GM12878 (cell line): ENCODE data around the gene ZNF532. TPM values are rescaled to one million over a fixed set of nuclear protein-coding genes. Genes with fewer than 3 reads are reported as not detected.

Experiments
- ATAC-seq: fragments of 200-7000 bp; cut with Tn5 transposase; 3 replicates; pipeline ENCODE4 v1.9.1; 2020; ENCODE audit warnings: mild to moderate bottlenecking, moderate library complexity
- BruUV-seq: library from RNA; stranded (reverse); fragments of 400-500 nt; replicated peaks from 2 replicates; lab custom pipeline; 2021; lab: Mats Ljungman, UMichigan
- CTCF ChIA-PET: fragments of 300-600 bp; sonication (Branson Sonifier 250); formaldehyde crosslinking; extraction: SDS; loops from one replicate; lab custom pipeline; 2021; ENCODE audit warnings: inconsistent platforms; lab: Yijun Ruan, JAX
- POLR2A ChIA-PET: fragments of 350-600 bp; formaldehyde crosslinking; extraction: SDS; loops from one replicate; lab custom pipeline; 2021; ENCODE audit warnings: inconsistent platforms; lab: Charles Lee
- RAD21 ChIA-PET: fragments of 300-600 bp; sonication (Branson Sonifier 250); formaldehyde crosslinking; loops from one replicate; lab custom pipeline; 2023; ENCODE audit warnings: antibody characterized with exemption; ENCODE audit not compliant: unreplicated experiment; lab: Charles Lee
- SMC1A ChIA-PET: fragments of 300-600 bp; sonication (Branson Sonifier 250); formaldehyde crosslinking; loops from one replicate; lab custom pipeline; 2023; ENCODE audit not compliant: unreplicated experiment, uncharacterized antibody; lab: Charles Lee
- DNase-seq: peaks from one replicate; pipeline ENCODE4 v3.0.0-alpha.2; 2011; ENCODE audit warnings: low read depth, low spot score
- FAIRE-seq: peaks from 3 replicates; lab custom pipeline; 2011; peaks lifted over from hg19 to GRCh38; lab: Jason Lieb, UNC
- H2AFZ ChIP-seq: 2 replicates; pipeline ENCODE4 v1.6.0; 2011; ENCODE audit warnings: low read depth, low read length, control low read depth; ENCODE audit not compliant: control insufficient read depth
- H3K27ac ChIP-seq: 2 replicates; pipeline ENCODE4 v1.5.1; 2011; ENCODE audit warnings: control low read depth; ENCODE audit not compliant: control insufficient read depth, insufficient read depth
- H3K27me3 ChIP-seq, 2 experiments: replicated peaks in 1 of 2; 2 replicates each; pipeline versions ENCODE4 v1.6.0 to v1.6.1; 2011; ENCODE audit warnings: low read length in 1 of 2; ENCODE audit not compliant: control insufficient read depth in 2 of 2, insufficient read depth in 2 of 2
- H3K36me3 ChIP-seq, 2 experiments: 2 replicates each; pipeline ENCODE4 v1.5.1; 2011; ENCODE audit warnings: low read length in 1 of 2; ENCODE audit not compliant: control insufficient read depth in 2 of 2, insufficient read depth in 2 of 2
- H3K4me1 ChIP-seq: 2 replicates; pipeline ENCODE4 v1.6.1; 2011; ENCODE audit warnings: mild to moderate bottlenecking, low read length, moderate library complexity, mixed read lengths; ENCODE audit not compliant: control insufficient read depth, insufficient read depth
- H3K4me2 ChIP-seq: 2 replicates; pipeline ENCODE4 v1.6.0; 2011; ENCODE audit warnings: control low read depth; ENCODE audit not compliant: control insufficient read depth, insufficient read depth
- H3K4me3 ChIP-seq: fragments of 200-600 bp; sonication (generic); 2 replicates; pipeline ENCODE4 v1.5.1; 2016
- H3K79me2 ChIP-seq: 2 replicates; pipeline ENCODE4 v1.6.0; 2011; ENCODE audit warnings: low read length; ENCODE audit not compliant: control insufficient read depth, insufficient read depth
- H3K9ac ChIP-seq: 2 replicates; pipeline ENCODE4 v1.8.0; 2011; ENCODE audit warnings: low read length, control low read depth, mixed read lengths; ENCODE audit not compliant: control insufficient read depth, insufficient read depth
- H3K9me3 ChIP-seq: replicated peaks from 3 replicates; pipeline ENCODE4 v1.5.1; 2011; ENCODE audit warnings: mild to moderate bottlenecking, low read length; ENCODE audit not compliant: control insufficient read depth, insufficient read depth
- H4K20me1 ChIP-seq: 2 replicates; pipeline ENCODE4 v1.6.0; 2011; ENCODE audit not compliant: control insufficient read depth, insufficient read depth
- BRCA1 ChIP-seq: IDR thresholded peaks from 2 replicates; pipeline ENCODE4 v1.6.1; 2011; ENCODE audit warnings: low read depth, low read length, improper control_type of control experiment
- EGR1 ChIP-seq, 2 experiments: IDR thresholded peaks; 1 replicate in 1 of 2; 2 replicates in 1 of 2; pipeline ENCODE4 v1.6.1; 2011 to 2012; ENCODE audit warnings: low read depth in 2 of 2, low read length in 2 of 2, borderline replicate concordance in 1 of 2, mild to moderate bottlenecking in 1 of 2, moderate library complexity in 1 of 2
- EZH2 ChIP-seq: IDR thresholded peaks from 2 replicates; pipeline ENCODE4 v1.6.1; 2012; ENCODE audit warnings: low read depth, mild to moderate bottlenecking, control low read depth, inconsistent platforms, low read length, borderline replicate concordance; ENCODE audit not compliant: control insufficient read depth
- HDGF ChIP-seq: fragments of 450-650 bp; IDR thresholded peaks from 2 replicates; pipeline ENCODE4 v1.6.1; 2016; ENCODE audit warnings: antibody characterized with exemption
- IKZF1 ChIP-seq: fragments of 450-650 bp; conservative IDR thresholded peaks from 2 replicates; pipeline ENCODE4 v1.6.1; 2017; ENCODE audit warnings: antibody characterized with exemption, mild to moderate bottlenecking
- IKZF2 ChIP-seq, 2 experiments: fragments of 450-650 bp; IDR thresholded peaks; 2 replicates each; pipeline ENCODE4 v1.6.1; 2017; ENCODE audit warnings: mild to moderate bottlenecking in 2 of 2, moderate library complexity in 2 of 2
- NFIC ChIP-seq: IDR thresholded peaks from 2 replicates; pipeline ENCODE4 v1.6.1; 2012; ENCODE audit warnings: low read depth, mild to moderate bottlenecking, inconsistent platforms, low read length, moderate library complexity
- POU2F2 ChIP-seq: IDR thresholded peaks from 3 replicates; pipeline ENCODE4 v1.6.1; 2011; ENCODE audit warnings: low read depth, mild to moderate bottlenecking, low read length, borderline replicate concordance
- RUNX3 ChIP-seq: IDR thresholded peaks from 2 replicates; pipeline ENCODE4 v1.6.1; 2012; ENCODE audit warnings: low read length, inconsistent platforms
- SPI1 ChIP-seq: IDR thresholded peaks from 2 replicates; pipeline ENCODE4 v1.6.1; 2011; ENCODE audit warnings: low read depth, mild to moderate bottlenecking, low read length, moderate library complexity, borderline replicate concordance; ENCODE audit not compliant: insufficient read depth
- TAF1 ChIP-seq: IDR thresholded peaks from 2 replicates; pipeline ENCODE4 v1.6.1; 2011; ENCODE audit warnings: mild to moderate bottlenecking, low read depth, low read length, borderline replicate concordance
- TCF3 ChIP-seq: IDR thresholded peaks from 2 replicates; pipeline ENCODE4 v1.6.1; 2012; ENCODE audit warnings: low read depth, mild to moderate bottlenecking, low read length, borderline replicate concordance; ENCODE audit not compliant: insufficient read depth
- ZNF592 ChIP-seq: fragments of 450-650 bp; IDR thresholded peaks from 2 replicates; pipeline ENCODE4 v1.6.1; 2017; ENCODE audit warnings: mild to moderate bottlenecking, moderate library complexity
- ZNF622 ChIP-seq: fragments of 450-650 bp; IDR thresholded peaks from 2 replicates; pipeline ENCODE4 v1.6.1; 2017; ENCODE audit warnings: mild to moderate bottlenecking, inconsistent platforms
- WGBS: methylation state at CpG from one replicate; pipeline ENCODE4 v1.1.6; 2016; ENCODE audit warnings: low lambda C conversion rate; ENCODE audit not compliant: insufficient replicate concordance, insufficient coverage; ENCODE audit errors: missing lambda C conversion rate; 5-methylcytosine and 5-hydroxymethylcytosine counted together
- in situ Hi-C: fragments of 300-500 bp; cut with MboI; formaldehyde crosslinking; loops from 9 replicates; pipeline ENCODE4 v1.14.3; 2018; ENCODE audit warnings: mixed read lengths
- intact Hi-C: fragments of 100-400 bp; cut with micrococcal nuclease; formaldehyde crosslinking; loops from one replicate; pipeline ENCODE4 v1.14.2; 2022; ENCODE audit not compliant: unreplicated experiment
- polyA plus RNA-seq, 11 experiments: library from polyadenylated mRNA; depleted of rRNA in 4 of 11; unstranded in 6 of 11; stranded (reverse) in 5 of 11; fragments of >200 nt; fragmentation: Nextera tagmentation in 4 of 11; fragmentation: Illumina TruSeq in 1 of 11; extraction: Ambion mirVana in 4 of 11; extraction: Trizol in 1 of 11; gene quantifications; 1 replicate in 1 of 11; 2 replicates in 10 of 11; pipeline versions ENCODE4 v1.2.1 to v1.2.3, GENCODE V29; 2011 to 2016; ENCODE audit warnings: inconsistent platforms in 2 of 11, missing spikeins in 2 of 11, low read depth in 1 of 11
- total RNA-seq, 4 experiments: library from RNA; depleted of rRNA in 3 of 4; stranded (reverse); fragments of >200 nt in 3 of 4; fragmentation: Illumina TruSeq in 1 of 4; extraction: Trizol in 1 of 4; gene quantifications; 2 replicates each; pipeline versions ENCODE4 v1.2.1 to v1.2.3, GENCODE V29; 2013 to 2021
- TF ChIP-seq, protein P1 (sequence below): fragments of 450-650 bp; IDR thresholded peaks from 2 replicates; pipeline ENCODE4 v1.6.1; 2014; ENCODE audit warnings: mild to moderate bottlenecking

ZNF532 gene
- total and polyA plus RNA-seq, 10 of the 15 experiments (the other 5 are each of a cell fraction or from before 2014, with no cell fraction given), result 0.44 to 3.4 (median 1.4) TPM

- TF ChIP-seq ZNF592 (no peak), TAF1 (no peak), RUNX3 (no peak), BRCA1 (no peak), HDGF (no peak), NFIC (no peak)
Measured at GRCh38 chr18:58997811-58998337, 133.2 kb downstream of the ZNF532 start (continued).

GRCh38 chr18:58998401-58999203 is 133.9 kb downstream of the ZNF532 start:
- H3K79me2 ChIP-seq, result no peaks in the 10 kb centered on the region
- DNase-seq, result no peak
- ATAC-seq, result peak; percentile 84
- H3K27me3 ChIP-seq, result no peaks in the 10 kb centered on the region
- H3K4me2 ChIP-seq, result no peak overlapping the region; the same call in 1 of the 2 replicates
- H3K9ac ChIP-seq, result no peak overlapping the region
- in situ Hi-C loops, result loop anchor here (25.0 kb wide), 1 partner anchor 889 kb away; the partner anchor contains the start of gene PMAIP1
- CTCF ChIA-PET, result interaction anchor here (0.7 to 1.0 kb wide), 3 partner anchors 9 to 218 kb away, joined by 3 read pairs; no protein-coding TSS in a partner anchor
- H4K20me1 ChIP-seq, result no peaks in the 10 kb centered on the region
- POLR2A ChIA-PET, result interaction anchor here (0.7 kb wide), 1 partner anchor 16 kb away, joined by 3 read pairs; no protein-coding TSS in a partner anchor
- no peak overlapping the region for H3K27ac ChIP-seq
- SMC1A ChIA-PET, result interaction anchor here (1.0 to 1.9 kb wide), 3 partner anchors 13 to 37 kb away, joined by 3 to 5 read pairs (median 4); no protein-coding TSS in a partner anchor
- peak overlapping the region; percentile 8; the same call in 1 of the 2 replicates for H3K4me3 ChIP-seq
- no peak overlapping the region for H2AFZ ChIP-seq
- no TSS peak for BruUV-seq
- no peaks in the 10 kb centered on the region for H3K36me3 ChIP-seq
- no peaks in the 10 kb centered on the region for H3K9me3 ChIP-seq
- intact Hi-C loops, result no loop called here
- RAD21 ChIA-PET, result interaction anchor here (1.4 kb wide), 1 partner anchor 14 kb away, joined by 5 read pairs; no protein-coding TSS in a partner anchor
- 0 out of 2 replicates have a peak, but pooled peaks cover 2% of the 10 kb centered on the region for H3K4me1 ChIP-seq
- 18% methylated on average over 13 of the region's 13 CpGs for WGBS
- no peak for FAIRE-seq
- TF ChIP-seq POU2F2 (peak; percentile 60; the same call in 1 of the 3 replicates), RUNX3 (peak; percentile 38; the same call in 1 of the 2 replicates), SPI1 (peak; percentile 90), TAF1 (no peak), IKZF1 (peak; percentile 42), TCF3 (no peak), EGR1 (IDR thresholded peaks at IDR 0.05; ENCODE audit: borderline replicate concordance in 1 of 2, low read depth in 2 of 2, low read length in 2 of 2) (peak in 1 of 2 experiments; percentile 68; a peak in 1 of 3 replicates), EZH2 (no peak), IKZF2 (IDR thresholded peaks at IDR 0.05) (peak; percentile 15 to 36; a peak in 1 of 4 replicates), ZNF622 (no peak)
- TF ChIP-seq, protein P1, sequence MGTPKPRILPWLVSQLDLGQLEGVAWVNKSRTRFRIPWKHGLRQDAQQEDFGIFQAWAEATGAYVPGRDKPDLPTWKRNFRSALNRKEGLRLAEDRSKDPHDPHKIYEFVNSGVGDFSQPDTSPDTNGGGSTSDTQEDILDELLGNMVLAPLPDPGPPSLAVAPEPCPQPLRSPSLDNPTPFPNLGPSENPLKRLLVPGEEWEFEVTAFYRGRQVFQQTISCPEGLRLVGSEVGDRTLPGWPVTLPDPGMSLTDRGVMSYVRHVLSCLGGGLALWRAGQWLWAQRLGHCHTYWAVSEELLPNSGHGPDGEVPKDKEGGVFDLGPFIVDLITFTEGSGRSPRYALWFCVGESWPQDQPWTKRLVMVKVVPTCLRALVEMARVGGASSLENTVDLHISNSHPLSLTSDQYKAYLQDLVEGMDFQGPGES, result no peak
